Mucosa of rectum (tissue), 2 donors: ENCODE data around the gene TIMP3.
"Not testable (repeated sequence)": the region's sequence is repeated elsewhere in the genome, so short reads cannot be mapped to it uniquely, and the experiment has no call there.

Source experiments
- H3K27ac ChIP-seq, 2 donors: one replicate each; pipeline ENCODE4 v1.7.0; 2013; ENCODE audit warnings: inconsistent platforms in 2 of 2, low read depth in 2 of 2, low read length in 2 of 2
- H3K27me3 ChIP-seq, 2 donors: one replicate each; pipeline ENCODE4 v1.7.0; 2013; ENCODE audit warnings: low read length in 2 of 2; ENCODE audit not compliant: control insufficient read depth in 2 of 2, insufficient read depth in 2 of 2
- H3K36me3 ChIP-seq, 2 donors: one replicate each; pipeline ENCODE4 v1.7.0; 2013; ENCODE audit warnings: low read length in 2 of 2; ENCODE audit not compliant: control insufficient read depth in 2 of 2, insufficient read depth in 2 of 2
- H3K4me1 ChIP-seq, 2 donors: one replicate each; pipeline ENCODE4 v1.7.0; 2013; ENCODE audit warnings: low read length in 2 of 2, mild to moderate bottlenecking in 1 of 2; ENCODE audit not compliant: control insufficient read depth in 2 of 2, insufficient read depth in 2 of 2
- H3K4me3 ChIP-seq, 2 donors: one replicate each; pipeline ENCODE4 v1.7.0; 2013; ENCODE audit warnings: low read length in 2 of 2
- H3K9ac ChIP-seq, 2 donors: one replicate each; pipeline ENCODE4 v1.7.0; 2013; ENCODE audit warnings: low read length in 2 of 2, low read depth in 1 of 2, mild to moderate bottlenecking in 1 of 2
- H3K9me3 ChIP-seq, 2 donors: one replicate each; pipeline ENCODE4 v1.7.0; 2013; ENCODE audit warnings: low read length in 2 of 2; ENCODE audit not compliant: control insufficient read depth in 2 of 2
- donor health status: healthy.
- donor health status: Normal muscosa, but diverticular disease.

The TIMP3 gene

GRCh38 chr22:32862083-32862482, 60.6 kb downstream of the TIMP3 start:
- Histone ChIP-seq H3K27ac (no peak overlapping the region), H3K4me3 (no peak overlapping the region), H3K27me3 (no peaks in the 10 kb centered on the region), H3K36me3 (peaks cover 0 to 8% of the 10 kb centered on the region in 2 donors), H3K9ac (no peak overlapping the region), H3K4me1 (no peaks in the 10 kb centered on the region), H3K9me3 (no peaks in the 10 kb centered on the region)

DNA sequence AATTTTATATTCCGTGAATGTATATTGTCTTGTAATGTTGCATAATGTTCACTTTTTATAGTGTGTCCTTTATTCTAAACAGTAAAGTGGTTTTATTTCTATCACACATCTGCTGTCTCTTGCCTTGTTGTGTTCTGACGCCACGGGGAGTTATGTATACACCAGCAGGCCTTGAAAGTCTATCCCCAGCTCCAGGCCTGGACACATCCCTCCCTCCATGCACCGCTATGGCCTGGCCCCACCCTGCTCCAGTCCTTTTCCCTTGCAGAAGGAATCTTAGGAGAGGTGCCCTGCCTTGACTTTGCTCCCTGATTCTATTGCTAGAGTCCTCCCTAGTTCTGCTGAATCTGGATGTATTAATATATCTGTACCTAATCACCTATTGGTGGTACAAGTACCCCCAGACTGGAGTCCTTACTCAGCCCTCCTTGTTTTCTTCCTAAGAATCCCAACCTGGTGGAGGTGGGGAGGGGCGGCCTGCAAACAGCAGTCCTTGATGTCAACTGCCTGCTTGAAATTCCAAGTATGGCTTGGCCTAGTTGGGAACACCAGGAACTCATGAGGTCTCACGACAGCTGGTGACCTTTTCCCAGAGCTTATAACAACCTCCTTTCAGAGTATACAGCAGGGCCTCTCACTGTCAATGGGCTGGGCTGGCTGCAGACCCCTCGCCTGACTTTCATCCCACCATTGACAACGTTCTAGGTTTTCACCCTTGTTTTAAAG, 61.6 kb downstream of the TIMP3 start:
- no peak overlapping the region for H3K9ac ChIP-seq
- peaks cover 0 to 4% of the 10 kb centered on the region in 2 donors for H3K36me3 ChIP-seq
- no peaks in the 10 kb centered on the region for H3K9me3 ChIP-seq
- H3K27ac ChIP-seq, result no peak overlapping the region
- no peaks in the 10 kb centered on the region for H3K4me1 ChIP-seq
- H3K27me3 ChIP-seq, result no peaks in the 10 kb centered on the region
- no peak overlapping the region for H3K4me3 ChIP-seq

DNA sequence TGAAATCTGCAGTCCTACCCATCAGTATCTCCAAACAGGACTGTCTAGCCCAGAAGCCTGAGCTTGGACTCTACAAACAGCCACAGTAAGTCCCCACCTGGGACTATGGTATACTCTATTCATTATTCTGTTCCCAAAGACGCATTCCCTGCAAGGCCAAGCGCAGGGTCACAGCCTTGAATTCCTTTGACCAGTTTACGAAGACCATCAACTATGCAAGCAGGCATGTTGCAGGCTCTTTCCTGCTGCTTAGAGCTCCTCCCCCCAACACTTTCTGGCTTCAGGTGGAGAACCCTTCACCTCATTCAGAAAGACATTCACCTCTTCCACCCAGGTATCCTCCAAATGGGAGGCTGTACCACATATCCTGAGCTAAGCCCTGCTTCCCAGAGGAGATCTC, 62.5 kb downstream of the TIMP3 start:
- Histone ChIP-seq H3K27me3 (no peaks in the 10 kb centered on the region), H3K4me1 (no peaks in the 10 kb centered on the region), H3K9me3 (no peaks in the 10 kb centered on the region), H3K36me3 (no peaks in the 10 kb centered on the region), H3K9ac (no peak overlapping the region), H3K27ac (no peak overlapping the region), H3K4me3 (no peak overlapping the region)

- Histone ChIP-seq H3K27ac (no peak overlapping the region), H3K9ac (no peak overlapping the region), H3K27me3 (no peaks in the 10 kb centered on the region), H3K36me3 (no peaks in the 10 kb centered on the region), H3K9me3 (no peaks in the 10 kb centered on the region), H3K4me3 (no peak overlapping the region), H3K4me1 (no peaks in the 10 kb centered on the region)
These were observed 63.1 kb downstream of the TIMP3 start for GRCh38 chr22:32864596-32864995.

DNA sequence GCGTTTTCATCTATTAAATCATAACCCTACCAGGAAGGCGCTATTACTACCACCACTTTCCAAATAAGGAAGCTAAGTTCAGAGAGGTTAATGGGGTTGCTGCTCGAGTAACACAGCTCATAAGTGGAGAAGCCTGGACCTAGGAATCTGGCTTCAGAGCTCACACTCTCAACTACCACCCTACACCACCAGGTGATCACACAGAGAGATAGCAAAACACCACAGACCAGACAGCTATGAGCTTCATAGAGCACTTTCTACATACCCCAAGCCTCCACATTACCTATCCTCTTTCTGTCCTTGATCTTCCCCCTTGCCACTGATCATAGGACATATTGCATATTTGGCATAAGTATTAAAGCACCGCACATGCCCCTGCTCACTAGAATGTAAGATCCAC, 65.4 kb downstream of the TIMP3 start:
- no peaks in the 10 kb centered on the region for H3K27me3 ChIP-seq
- no peak overlapping the region for H3K9ac ChIP-seq
- H3K9me3 ChIP-seq, result no peaks in the 10 kb centered on the region
- no peak overlapping the region for H3K4me3 ChIP-seq
- H3K36me3 ChIP-seq, result no peaks in the 10 kb centered on the region
- H3K27ac ChIP-seq, result no peak overlapping the region
- no peaks in the 10 kb centered on the region for H3K4me1 ChIP-seq

GRCh38 chr22:32868946-32869345, 67.4 kb downstream of the TIMP3 start:
- H3K27ac ChIP-seq, result no peak overlapping the region
- H3K4me3 ChIP-seq, result no peak overlapping the region
- no peaks in the 10 kb centered on the region for H3K9me3 ChIP-seq
- H3K27me3 ChIP-seq, result no peaks in the 10 kb centered on the region
- no peaks in the 10 kb centered on the region for H3K36me3 ChIP-seq
- H3K4me1 ChIP-seq, result no peaks in the 10 kb centered on the region
- H3K9ac ChIP-seq, result no peak overlapping the region

DNA sequence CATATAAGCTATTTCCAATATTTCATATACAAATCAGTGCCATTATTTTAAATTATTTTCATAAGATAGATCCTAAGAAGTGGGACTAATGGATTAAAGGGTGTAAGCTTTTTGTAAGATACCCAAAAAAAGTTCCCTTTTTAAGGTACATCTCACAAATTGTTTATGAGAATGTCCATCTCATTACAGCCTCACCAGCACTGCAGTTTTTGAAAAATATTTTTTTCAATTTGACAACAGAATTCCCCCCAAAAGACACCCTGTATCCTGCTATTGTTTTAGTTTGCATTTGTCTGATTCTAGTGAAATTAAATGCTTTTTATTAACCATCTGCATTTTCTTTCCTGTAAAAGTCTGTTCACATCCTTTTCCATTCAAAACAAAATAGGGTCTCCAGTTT, 69.0 kb downstream of the TIMP3 start:
- H3K9ac ChIP-seq, result no peak overlapping the region
- H3K27me3 ChIP-seq, result no peaks in the 10 kb centered on the region
- H3K9me3 ChIP-seq, result no peaks in the 10 kb centered on the region
- H3K4me3 ChIP-seq, result no peak overlapping the region
- no peak overlapping the region for H3K27ac ChIP-seq
- no peaks in the 10 kb centered on the region for H3K36me3 ChIP-seq
- H3K4me1 ChIP-seq, result no peaks in the 10 kb centered on the region

- H3K9ac ChIP-seq, H3K4me1 ChIP-seq, H3K27me3 ChIP-seq, H3K36me3 ChIP-seq, H3K9me3 ChIP-seq, H3K4me3 ChIP-seq, H3K27ac ChIP-seq: not testable (repeated sequence)
These were observed 72.1 kb downstream of the TIMP3 start for GRCh38 chr22:32873604-32874003.

DNA sequence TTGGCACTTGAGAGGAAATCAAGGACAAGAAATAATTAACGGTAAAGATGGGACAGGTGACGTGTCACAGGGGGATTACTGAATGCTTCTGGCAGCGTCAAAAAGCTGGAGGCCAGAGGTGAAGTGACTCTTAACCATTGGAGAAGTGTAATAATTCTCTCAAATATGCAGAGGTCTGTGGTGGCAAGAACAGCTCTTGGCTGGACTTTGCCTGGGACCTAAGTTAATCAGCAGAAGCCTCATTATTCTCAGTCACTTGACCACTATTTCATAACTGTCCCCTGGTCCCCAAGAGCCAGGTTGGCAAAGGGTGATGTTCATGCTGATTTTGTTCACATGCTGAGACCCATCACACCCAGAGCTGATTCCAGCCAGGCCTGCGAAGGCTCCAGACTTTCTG, 72.9 kb downstream of the TIMP3 start:
- no peaks in the 10 kb centered on the region for H3K9me3 ChIP-seq
- no peak overlapping the region for H3K27ac ChIP-seq
- H3K27me3 ChIP-seq, result peaks cover 0 to 3% of the 10 kb centered on the region in 2 donors
- no peaks in the 10 kb centered on the region for H3K36me3 ChIP-seq
- no peak overlapping the region for H3K4me3 ChIP-seq
- H3K9ac ChIP-seq, result no peak overlapping the region
- H3K4me1 ChIP-seq, result no peaks in the 10 kb centered on the region

DNA sequence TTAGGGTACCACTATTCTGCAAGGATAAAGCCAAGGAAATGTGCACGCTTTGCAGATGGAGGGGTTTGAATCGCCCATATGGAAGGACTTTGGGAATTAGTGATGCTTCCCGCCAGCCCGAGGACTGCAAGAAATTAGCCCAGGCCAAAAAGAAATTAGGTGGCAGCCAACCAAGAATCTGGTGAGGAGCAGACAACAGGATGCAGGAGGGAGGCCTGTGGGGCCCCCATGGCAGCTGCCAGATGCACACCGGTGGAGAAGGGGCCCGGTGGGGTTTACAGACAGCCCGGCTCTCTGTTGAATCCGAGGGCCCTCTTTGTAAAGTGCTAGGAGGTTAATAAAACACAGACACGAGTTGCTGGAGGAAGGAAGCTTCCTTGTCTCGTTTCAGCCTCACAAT, 73.5 kb downstream of the TIMP3 start:
- no peaks in the 10 kb centered on the region for H3K9me3 ChIP-seq
- no peak overlapping the region for H3K27ac ChIP-seq
- no peak overlapping the region for H3K9ac ChIP-seq
- no peak overlapping the region for H3K4me3 ChIP-seq
- H3K4me1 ChIP-seq, result no peaks in the 10 kb centered on the region
- H3K27me3 ChIP-seq, result peaks cover 0 to 3% of the 10 kb centered on the region in 2 donors
- H3K36me3 ChIP-seq, result no peaks in the 10 kb centered on the region

DNA sequence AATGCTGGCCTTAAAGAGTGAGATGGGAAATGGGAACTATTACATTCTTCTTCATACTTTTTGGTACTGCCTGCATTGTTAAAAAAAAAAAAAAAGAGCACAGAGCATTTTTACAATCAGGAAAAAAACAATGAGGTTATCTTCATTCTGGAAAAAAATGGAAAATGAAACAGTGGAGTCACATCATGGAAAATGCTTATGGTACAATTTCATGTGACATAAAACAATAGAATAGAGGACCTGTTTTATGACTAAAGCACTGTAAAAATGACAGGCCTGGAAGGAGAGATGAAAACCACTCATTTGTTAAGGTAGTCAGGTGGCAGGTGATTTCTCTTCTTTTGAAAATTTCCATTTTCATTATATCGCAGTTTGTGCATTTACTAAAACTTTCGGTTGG, 75.0 kb downstream of the TIMP3 start:
- Histone ChIP-seq H3K27me3 (peaks cover 0 to 7% of the 10 kb centered on the region in 2 donors), H3K4me1 (peaks cover 0 to 5% of the 10 kb centered on the region in 2 donors), H3K36me3 (no peaks in the 10 kb centered on the region), H3K4me3 (no peak overlapping the region), H3K9me3 (no peaks in the 10 kb centered on the region), H3K27ac (no peak overlapping the region), H3K9ac (no peak overlapping the region)
